H1 (cell line): Measurements from ENCODE around the gene SLC22A15. TPM values are rescaled to one million over a fixed set of nuclear protein-coding genes. Genes with fewer than 3 reads are reported as not detected.

Experiments
- CTCF ChIA-PET: fragments of 300-600 bp; sonication (Branson Sonifier 250); formaldehyde crosslinking; loops from one replicate; lab custom pipeline; 2021; ENCODE audit not compliant: partially characterized antibody; lab: Charles Lee
- POLR2A ChIA-PET: fragments of 300-600 bp; sonication (Branson Sonifier 250); formaldehyde crosslinking; loops from one replicate; lab custom pipeline; 2021; ENCODE audit warnings: inconsistent platforms; ENCODE audit not compliant: partially characterized antibody; lab: Charles Lee
- DNase-seq, 2 experiments: peaks; one replicate each; pipeline versions ENCODE4 v3.0.0 to v3.0.0-alpha.2; 2010 to 2022; ENCODE audit warnings: low spot score in 2 of 2, low read depth in 1 of 2, mixed read lengths in 1 of 2
- FAIRE-seq: peaks from 2 replicates; lab custom pipeline; 2011; peaks lifted over from hg19 to GRCh38; lab: Jason Lieb, UNC
- H2AFZ ChIP-seq: 2 replicates; pipeline ENCODE4 v1.8.1; 2012; ENCODE audit warnings: low read length, inconsistent platforms
- H2AK5ac ChIP-seq: 2 replicates; pipeline ENCODE4 v1.6.1; 2013; ENCODE audit warnings: low read depth, low read length
- H2BK120ac ChIP-seq: replicated peaks from 2 replicates; pipeline ENCODE3; 2013; ENCODE audit warnings: low read depth, low read length, inconsistent platforms
- H2BK12ac ChIP-seq: 2 replicates; pipeline ENCODE4 v1.6.1; 2013; ENCODE audit warnings: low read depth, low read length
- H2BK15ac ChIP-seq: 2 replicates; pipeline ENCODE4 v1.6.1; 2013; ENCODE audit warnings: low read length
- H2BK20ac ChIP-seq: 2 replicates; pipeline ENCODE4 v1.6.1; 2013; ENCODE audit warnings: low read length
- H2BK5ac ChIP-seq: 2 replicates; pipeline ENCODE4 v1.6.1; 2013; ENCODE audit warnings: low read depth, low read length
- H3K14ac ChIP-seq: 2 replicates; pipeline ENCODE4 v1.6.1; 2013; ENCODE audit warnings: inconsistent platforms; ENCODE audit not compliant: insufficient read length
- H3K18ac ChIP-seq: 2 replicates; pipeline ENCODE4 v1.6.1; 2013; ENCODE audit warnings: low read length; ENCODE audit errors: extremely low read depth
- H3K23ac ChIP-seq: 2 replicates; pipeline ENCODE4 v1.6.1; 2013; ENCODE audit warnings: inconsistent platforms; ENCODE audit not compliant: insufficient read length
- H3K23me2 ChIP-seq: 2 replicates; pipeline ENCODE4 v1.6.1; 2013; ENCODE audit warnings: low read depth, low read length
- H3K27ac ChIP-seq: 2 replicates; pipeline ENCODE4 v1.6.1; 2011; ENCODE audit warnings: low read depth, low read length, inconsistent platforms
- H3K27me3 ChIP-seq, 4 experiments: replicated peaks in 1 of 4; 1 replicate in 1 of 4; 2 replicates in 3 of 4; pipeline versions ENCODE4 v1.6.1 to v1.8.1; 2011 to 2013; ENCODE audit warnings: low read length in 3 of 4, mild to moderate bottlenecking in 3 of 4, inconsistent platforms in 2 of 4, mixed read lengths in 2 of 4, moderate library complexity in 1 of 4; ENCODE audit not compliant: control insufficient read depth in 3 of 4, insufficient read depth in 3 of 4; ENCODE audit errors: extremely low read depth in 1 of 4
- H3K36me3 ChIP-seq, 4 experiments: 2 replicates each; pipeline versions ENCODE4 v1.6.1 to v1.8.1; 2011 to 2013; ENCODE audit warnings: mild to moderate bottlenecking in 4 of 4, low read length in 3 of 4, moderate library complexity in 2 of 4, control low read depth in 1 of 4, inconsistent platforms in 1 of 4; ENCODE audit not compliant: insufficient read depth in 4 of 4, control insufficient read depth in 2 of 4
- H3K4ac ChIP-seq: replicated peaks from 2 replicates; pipeline ENCODE3; 2013; ENCODE audit warnings: low read length, low read depth, mixed read lengths, inconsistent platforms; ENCODE audit not compliant: insufficient read length
- H3K4me1 ChIP-seq, 4 experiments: replicated peaks in 1 of 4; 1 replicate in 1 of 4; 2 replicates in 3 of 4; pipeline versions ENCODE4 v1.6.1 to v1.8.1; 2011 to 2013; ENCODE audit warnings: low read length in 3 of 4, inconsistent platforms in 2 of 4, mixed read lengths in 1 of 4; ENCODE audit not compliant: insufficient read depth in 4 of 4, control insufficient read depth in 3 of 4
- H3K4me2 ChIP-seq, 2 experiments: 2 replicates each; pipeline versions ENCODE4 v1.6.1 to v1.8.1; 2011 to 2013; ENCODE audit warnings: low read depth in 2 of 2, low read length in 2 of 2, control low read depth in 1 of 2, inconsistent platforms in 1 of 2, mild to moderate bottlenecking in 1 of 2; ENCODE audit not compliant: insufficient read depth in 1 of 2
- H3K4me3 ChIP-seq, 4 experiments: fragments of 200-600, 300-600 bp in 1 of 4; sonication (generic), shearing (Covaris generic), sonication (Bioruptor Twin) in 1 of 4; 2 replicates each; pipeline versions ENCODE4 v1.5.1 to v1.8.1; 2011 to 2016; ENCODE audit warnings: low read length in 4 of 4, low read depth in 3 of 4, control low read depth in 2 of 4, inconsistent platforms in 2 of 4, mild to moderate bottlenecking in 2 of 4, mixed read lengths in 1 of 4, moderate library complexity in 1 of 4; ENCODE audit not compliant: insufficient read depth in 2 of 4; ENCODE audit errors: extremely low read depth in 1 of 4
- H3K56ac ChIP-seq: replicated peaks from 2 replicates; pipeline ENCODE3; 2013; ENCODE audit warnings: low read depth, mild to moderate bottlenecking, mixed read lengths, low read length, inconsistent platforms; ENCODE audit not compliant: insufficient read length
- H3K79me1 ChIP-seq: 2 replicates; pipeline ENCODE4 v1.6.1; 2013; ENCODE audit warnings: low read depth, low read length, control low read depth
- H3K79me2 ChIP-seq, 2 experiments: 2 replicates each; pipeline versions ENCODE4 v1.6.1 to v1.8.1; 2012 to 2013; ENCODE audit warnings: low read length in 2 of 2, mild to moderate bottlenecking in 2 of 2, inconsistent platforms in 1 of 2; ENCODE audit not compliant: insufficient read depth in 2 of 2, control insufficient read depth in 1 of 2
- H3K9ac ChIP-seq, 4 experiments: replicated peaks in 1 of 4; 1 replicate in 1 of 4; 2 replicates in 3 of 4; pipeline versions ENCODE4 v1.6.1 to v1.8.1; 2011 to 2013; ENCODE audit warnings: low read depth in 3 of 4, low read length in 3 of 4, control low read depth in 2 of 4, mild to moderate bottlenecking in 2 of 4, moderate library complexity in 2 of 4, inconsistent platforms in 1 of 4; ENCODE audit errors: extremely low read depth in 1 of 4
- H3K9me3 ChIP-seq, 2 experiments: 2 replicates each; pipeline versions ENCODE4 v1.6.1 to v1.8.1; 2012 to 2013; ENCODE audit warnings: mild to moderate bottlenecking in 2 of 2, moderate library complexity in 2 of 2, control low read depth in 1 of 2, inconsistent platforms in 1 of 2, low read depth in 1 of 2, low read length in 1 of 2, mixed read lengths in 1 of 2; ENCODE audit not compliant: insufficient read depth in 2 of 2
- H4K20me1 ChIP-seq, 2 experiments: replicated peaks in 1 of 2; 2 replicates each; pipeline versions ENCODE3 to v1.8.1; 2011 to 2013; ENCODE audit warnings: inconsistent platforms in 2 of 2, low read length in 2 of 2, mild to moderate bottlenecking in 1 of 2; ENCODE audit not compliant: insufficient read depth in 2 of 2, control insufficient read depth in 1 of 2
- H4K5ac ChIP-seq: 2 replicates; pipeline ENCODE4 v1.6.1; 2013; ENCODE audit warnings: low read length, low read depth, mixed read lengths, inconsistent platforms; ENCODE audit not compliant: insufficient read length
- H4K8ac ChIP-seq: 2 replicates; pipeline ENCODE4 v1.8.0; 2013; ENCODE audit warnings: mild to moderate bottlenecking, moderate library complexity, low read length, inconsistent platforms; ENCODE audit not compliant: insufficient read depth; ENCODE audit errors: extremely low read depth
- H4K91ac ChIP-seq: replicated peaks from 2 replicates; pipeline ENCODE3; 2013; ENCODE audit warnings: low read length, mixed read lengths, inconsistent platforms; ENCODE audit not compliant: insufficient read length
- FOSL1 ChIP-seq: IDR thresholded peaks from 2 replicates; pipeline ENCODE4 v1.6.1; 2011; ENCODE audit warnings: mild to moderate bottlenecking, low read depth, low read length, moderate library complexity; ENCODE audit not compliant: insufficient read depth
- SRF ChIP-seq: IDR thresholded peaks from 2 replicates; pipeline ENCODE4 v1.6.1; 2011; ENCODE audit warnings: mild to moderate bottlenecking, low read depth, low read length, moderate library complexity
- TEAD4 ChIP-seq: IDR thresholded peaks from 2 replicates; pipeline ENCODE4 v1.6.1; 2012; ENCODE audit warnings: low read depth, low read length, inconsistent platforms, mixed read lengths
- WGBS, 2 experiments: shearing (Covaris generic) in 1 of 2; methylation state at CpG; one replicate each; pipeline versions ENCODE4 v1.1.6 to v1.1.7; 2013 to 2015; ENCODE audit warnings: low lambda C conversion rate in 2 of 2, mixed read lengths in 2 of 2, inconsistent platforms in 1 of 2, low coverage in 1 of 2, missing lambda C conversion rate in 1 of 2; ENCODE audit not compliant: insufficient replicate concordance in 2 of 2, insufficient coverage in 1 of 2, insufficient read length in 1 of 2; ENCODE audit errors: extremely low coverage in 1 of 2, missing lambda C conversion rate in 1 of 2; 5-methylcytosine and 5-hydroxymethylcytosine counted together
- polyA plus RNA-seq, 7 experiments: library from polyadenylated mRNA; depleted of rRNA in 3 of 7; stranded (reverse) in 5 of 7; unstranded in 2 of 7; fragments of >200 nt in 5 of 7; fragments of 200-250 nt in 2 of 7; gene quantifications; 1 replicate in 5 of 7; 2 replicates in 1 of 7; 4 replicates in 1 of 7; pipeline versions ENCODE4 v1.2.1 to v1.2.3, GENCODE V29; 2011 to 2013; ENCODE audit warnings: missing spikeins in 2 of 7, mixed read lengths in 2 of 7
- total RNA-seq: library from RNA; stranded (reverse); fragmentation: NEBNext Ultra II Directional; extraction: Animal tissue kit (Norgen Biotek cat#: 25700); gene quantifications from 2 replicates; pipeline ENCODE4 v1.2.1, GENCODE V29; 2021

The SLC22A15 gene
- total and polyA plus RNA-seq, 2 of the 8 experiments (the other 6 are each of a cell fraction or from before 2014, with no cell fraction given), result 3.2 to 3.3 TPM

DNA sequence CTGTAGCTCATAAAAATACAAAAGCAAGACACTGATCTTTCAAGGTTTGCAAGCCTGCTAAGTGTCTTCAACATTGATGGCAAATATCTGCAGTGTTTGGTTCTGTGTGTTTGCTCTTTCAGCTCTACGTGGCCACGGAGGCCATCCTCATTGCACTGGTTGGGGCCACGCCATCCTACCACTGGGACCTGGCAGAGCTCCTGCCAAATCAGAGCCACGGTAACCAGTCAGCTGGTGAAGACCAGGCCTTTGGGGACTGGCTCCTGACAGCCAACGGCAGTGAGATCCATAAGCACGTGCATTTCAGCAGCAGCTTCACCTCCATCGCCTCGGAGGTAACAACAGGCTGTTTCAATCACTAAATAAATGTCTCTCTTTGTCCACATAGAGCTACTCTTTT, 15.6 kb downstream of the SLC22A15 start:
- H3K79me2 ChIP-seq, result no peaks in the 10 kb centered on the region
- no peaks in the 10 kb centered on the region for H4K20me1 ChIP-seq
- no peaks in the 10 kb centered on the region for H3K27me3 ChIP-seq
- H3K4me1 ChIP-seq, result no peaks in the 10 kb centered on the region
- H3K4ac ChIP-seq, result no peak overlapping the region
- no peak overlapping the region; the same call in 1 of the 2 replicates for H4K8ac ChIP-seq
- no peaks in the 10 kb centered on the region for H3K9me3 ChIP-seq
- no peak overlapping the region for H3K4me3 ChIP-seq
- ChIA-PET CTCF (interaction anchor here (1.0 to 5.3 kb wide), 5 partner anchors 8 to 285 kb away, joined by 3 to 30 read pairs (median 4); no protein-coding TSS in a partner anchor), POLR2A (interaction anchor here (0.9 kb wide), 1 partner anchor 19 kb away, joined by 3 read pairs; no protein-coding TSS in a partner anchor)
- H2BK15ac ChIP-seq, result no peak overlapping the region
- H3K27ac ChIP-seq, result no peak overlapping the region
- H2AFZ ChIP-seq, result no peak overlapping the region
- H3K14ac ChIP-seq, result no peak overlapping the region
- H4K91ac ChIP-seq, result no peak overlapping the region
- no peak overlapping the region for H2BK5ac ChIP-seq
- peaks cover 2% of the 10 kb centered on the region; the same call in 1 of the 2 replicates for H3K23me2 ChIP-seq
- no peaks in the 10 kb centered on the region; the same call in 1 of the 2 replicates for H3K79me1 ChIP-seq
- H2BK12ac ChIP-seq, result no peak overlapping the region
- no peak overlapping the region for H2BK120ac ChIP-seq
- no peak overlapping the region for H3K23ac ChIP-seq
- no peaks in the 10 kb centered on the region for H3K36me3 ChIP-seq
- H3K56ac ChIP-seq, result no peak overlapping the region
- 85% methylated on average over 8 of the region's 8 CpGs; no CpG with 5 or more reads in 1 of the 2 experiments for WGBS, 2 experiments
- H2AK5ac ChIP-seq, result no peak overlapping the region
- no peak for FAIRE-seq
- DNase-seq, result no peak
- no peak overlapping the region for H2BK20ac ChIP-seq
- no peak overlapping the region for H3K4me2 ChIP-seq
- no peak overlapping the region for H3K18ac ChIP-seq
- H4K5ac ChIP-seq, result no peak overlapping the region
- no peak overlapping the region for H3K9ac ChIP-seq
- no peak for TF ChIP-seq SRF
- TF ChIP-seq TEAD4, result no peak
- no peak for TF ChIP-seq FOSL1
